ENCODE measurements around the gene EEF1AKMT1.
"Not testable (repeated sequence)": the region's sequence is repeated elsewhere in the genome, so short reads cannot be mapped to it uniquely, and the experiment has no call there.

EEF1AKMT1 gene

GRCh38 chr13:20776751-20777150 is 3.0 kb upstream of the EEF1AKMT1 start:
- DNase-seq, result no peak

GRCh38 chr13:20775961-20776360 is 2.2 kb upstream of the EEF1AKMT1 start:
- no peak for DNase-seq

- DNase-seq, result no peak
These were observed 985 bp upstream of the EEF1AKMT1 start for GRCh38 chr13:20774746-20775145.

GRCh38 chr13:20772401-20773131 is 1.2 kb downstream of the EEF1AKMT1 start:
- no peak for DNase-seq

GRCh38 chr13:20769834-20770233 is 3.9 kb downstream of the EEF1AKMT1 start:
- no peak for DNase-seq

- DNase-seq, result no peak
These were observed 4.7 kb downstream of the EEF1AKMT1 start for GRCh38 chr13:20769091-20769490.

- DNase-seq, result no peak
These were observed 6.3 kb downstream of the EEF1AKMT1 start for GRCh38 chr13:20767309-20767943.

- no peak for DNase-seq
These were observed 12.9 kb downstream of the EEF1AKMT1 start for GRCh38 chr13:20760872-20761271.

- no peak for DNase-seq
These were observed 19.8 kb downstream of the EEF1AKMT1 start for GRCh38 chr13:20754009-20754408.

- no peak for DNase-seq
These were observed 24.4 kb downstream of the EEF1AKMT1 start for GRCh38 chr13:20749377-20749776.

GRCh38 chr13:20743830-20744404 is 29.8 kb downstream of the EEF1AKMT1 start:
- not testable (repeated sequence) for DNase-seq

- DNase-seq, result no peak
These were observed 33.7 kb downstream of the EEF1AKMT1 start for GRCh38 chr13:20740021-20740420.

GRCh38 chr13:20738616-20739015 is 35.1 kb downstream of the EEF1AKMT1 start:
- no peak for DNase-seq

- no peak for DNase-seq
These were observed 43.9 kb downstream of the EEF1AKMT1 start for GRCh38 chr13:20729633-20730585.

GRCh38 chr13:20728579-20729311 is 45.0 kb downstream of the EEF1AKMT1 start:
- DNase-seq, result no peak

GRCh38 chr13:20727856-20728255 is 45.9 kb downstream of the EEF1AKMT1 start:
- no peak for DNase-seq

- no peak for DNase-seq
These were observed 52.1 kb downstream of the EEF1AKMT1 start for GRCh38 chr13:20721454-20722357.

- DNase-seq, result no peak
These were observed 52.7 kb downstream of the EEF1AKMT1 start for GRCh38 chr13:20721058-20721453.

- no peak for DNase-seq
These were observed 53.3 kb downstream of the EEF1AKMT1 start for GRCh38 chr13:20720499-20720898.

- DNase-seq, result no peak
These were observed 54.0 kb downstream of the EEF1AKMT1 start for GRCh38 chr13:20719783-20720182.

- no peak for DNase-seq
These were observed 54.7 kb downstream of the EEF1AKMT1 start for GRCh38 chr13:20718958-20719566.
